ENCODE measurements around the gene CCDC70.

DNA sequence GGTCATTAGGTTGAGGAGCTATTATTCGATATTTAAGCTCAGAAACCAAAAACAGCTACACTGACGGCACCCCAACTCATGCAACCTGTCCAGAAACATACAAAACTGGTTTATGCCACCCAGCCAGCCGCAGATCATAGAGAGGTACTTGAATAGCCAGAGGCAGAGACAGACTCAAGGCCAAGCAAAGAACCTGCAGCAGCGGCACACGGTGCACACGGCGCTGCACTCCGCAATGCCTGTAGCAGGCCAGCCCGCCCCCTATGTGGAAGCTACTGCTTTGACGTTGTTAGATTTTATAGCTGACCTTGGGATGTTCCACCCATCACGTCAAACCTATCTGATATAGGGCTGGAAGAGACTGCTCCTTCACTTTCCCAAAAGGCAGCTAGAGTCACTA is 45.9 kb upstream of the CCDC70 start:
- TF ChIP-seq, protein P1, sequence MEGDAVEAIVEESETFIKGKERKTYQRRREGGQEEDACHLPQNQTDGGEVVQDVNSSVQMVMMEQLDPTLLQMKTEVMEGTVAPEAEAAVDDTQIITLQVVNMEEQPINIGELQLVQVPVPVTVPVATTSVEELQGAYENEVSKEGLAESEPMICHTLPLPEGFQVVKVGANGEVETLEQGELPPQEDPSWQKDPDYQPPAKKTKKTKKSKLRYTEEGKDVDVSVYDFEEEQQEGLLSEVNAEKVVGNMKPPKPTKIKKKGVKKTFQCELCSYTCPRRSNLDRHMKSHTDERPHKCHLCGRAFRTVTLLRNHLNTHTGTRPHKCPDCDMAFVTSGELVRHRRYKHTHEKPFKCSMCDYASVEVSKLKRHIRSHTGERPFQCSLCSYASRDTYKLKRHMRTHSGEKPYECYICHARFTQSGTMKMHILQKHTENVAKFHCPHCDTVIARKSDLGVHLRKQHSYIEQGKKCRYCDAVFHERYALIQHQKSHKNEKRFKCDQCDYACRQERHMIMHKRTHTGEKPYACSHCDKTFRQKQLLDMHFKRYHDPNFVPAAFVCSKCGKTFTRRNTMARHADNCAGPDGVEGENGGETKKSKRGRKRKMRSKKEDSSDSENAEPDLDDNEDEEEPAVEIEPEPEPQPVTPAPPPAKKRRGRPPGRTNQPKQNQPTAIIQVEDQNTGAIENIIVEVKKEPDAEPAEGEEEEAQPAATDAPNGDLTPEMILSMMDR (IDR thresholded peaks at IDR 0.05; ENCODE audit: poor library complexity, severe bottlenecking): no peak
- TF ChIP-seq TAF1 (IDR thresholded peaks at IDR 0.05; ENCODE audit: low read depth): no peak
- no peak for TF ChIP-seq SMC3 (conservative IDR thresholded peaks at IDR 0.05; ENCODE audit: poor library complexity)
- no peak for TF ChIP-seq EZH2 (IDR thresholded peaks at IDR 0.05; ENCODE audit: borderline replicate concordance, insufficient read depth, low read length, poor library complexity, severe bottlenecking)
- TF ChIP-seq POLR2AphosphoS5 (IDR thresholded peaks at IDR 0.05): no peak
- no peak for TF ChIP-seq RAD21 (conservative IDR thresholded peaks at IDR 0.05)
- TF ChIP-seq, protein P2, sequence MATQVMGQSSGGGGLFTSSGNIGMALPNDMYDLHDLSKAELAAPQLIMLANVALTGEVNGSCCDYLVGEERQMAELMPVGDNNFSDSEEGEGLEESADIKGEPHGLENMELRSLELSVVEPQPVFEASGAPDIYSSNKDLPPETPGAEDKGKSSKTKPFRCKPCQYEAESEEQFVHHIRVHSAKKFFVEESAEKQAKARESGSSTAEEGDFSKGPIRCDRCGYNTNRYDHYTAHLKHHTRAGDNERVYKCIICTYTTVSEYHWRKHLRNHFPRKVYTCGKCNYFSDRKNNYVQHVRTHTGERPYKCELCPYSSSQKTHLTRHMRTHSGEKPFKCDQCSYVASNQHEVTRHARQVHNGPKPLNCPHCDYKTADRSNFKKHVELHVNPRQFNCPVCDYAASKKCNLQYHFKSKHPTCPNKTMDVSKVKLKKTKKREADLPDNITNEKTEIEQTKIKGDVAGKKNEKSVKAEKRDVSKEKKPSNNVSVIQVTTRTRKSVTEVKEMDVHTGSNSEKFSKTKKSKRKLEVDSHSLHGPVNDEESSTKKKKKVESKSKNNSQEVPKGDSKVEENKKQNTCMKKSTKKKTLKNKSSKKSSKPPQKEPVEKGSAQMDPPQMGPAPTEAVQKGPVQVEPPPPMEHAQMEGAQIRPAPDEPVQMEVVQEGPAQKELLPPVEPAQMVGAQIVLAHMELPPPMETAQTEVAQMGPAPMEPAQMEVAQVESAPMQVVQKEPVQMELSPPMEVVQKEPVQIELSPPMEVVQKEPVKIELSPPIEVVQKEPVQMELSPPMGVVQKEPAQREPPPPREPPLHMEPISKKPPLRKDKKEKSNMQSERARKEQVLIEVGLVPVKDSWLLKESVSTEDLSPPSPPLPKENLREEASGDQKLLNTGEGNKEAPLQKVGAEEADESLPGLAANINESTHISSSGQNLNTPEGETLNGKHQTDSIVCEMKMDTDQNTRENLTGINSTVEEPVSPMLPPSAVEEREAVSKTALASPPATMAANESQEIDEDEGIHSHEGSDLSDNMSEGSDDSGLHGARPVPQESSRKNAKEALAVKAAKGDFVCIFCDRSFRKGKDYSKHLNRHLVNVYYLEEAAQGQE (IDR thresholded peaks at IDR 0.05; ENCODE audit: borderline replicate concordance): no peak
- TF ChIP-seq EP300 (conservative IDR thresholded peaks at IDR 0.05; ENCODE audit: poor library complexity, severe bottlenecking): no peak

Data from neural cell (in vitro differentiated cells).